ENCODE measurements around the gene ZC3H7B. TPM values are rescaled to one million over a fixed set of nuclear protein-coding genes. Genes with fewer than 3 reads are reported as not detected.

Gene ZC3H7B
- total and polyA plus RNA-seq, 2 donors (not counting 3 experiments of a cell fraction or from before 2014, with no cell fraction given), result 66.8 to 95.9 TPM

DNA sequence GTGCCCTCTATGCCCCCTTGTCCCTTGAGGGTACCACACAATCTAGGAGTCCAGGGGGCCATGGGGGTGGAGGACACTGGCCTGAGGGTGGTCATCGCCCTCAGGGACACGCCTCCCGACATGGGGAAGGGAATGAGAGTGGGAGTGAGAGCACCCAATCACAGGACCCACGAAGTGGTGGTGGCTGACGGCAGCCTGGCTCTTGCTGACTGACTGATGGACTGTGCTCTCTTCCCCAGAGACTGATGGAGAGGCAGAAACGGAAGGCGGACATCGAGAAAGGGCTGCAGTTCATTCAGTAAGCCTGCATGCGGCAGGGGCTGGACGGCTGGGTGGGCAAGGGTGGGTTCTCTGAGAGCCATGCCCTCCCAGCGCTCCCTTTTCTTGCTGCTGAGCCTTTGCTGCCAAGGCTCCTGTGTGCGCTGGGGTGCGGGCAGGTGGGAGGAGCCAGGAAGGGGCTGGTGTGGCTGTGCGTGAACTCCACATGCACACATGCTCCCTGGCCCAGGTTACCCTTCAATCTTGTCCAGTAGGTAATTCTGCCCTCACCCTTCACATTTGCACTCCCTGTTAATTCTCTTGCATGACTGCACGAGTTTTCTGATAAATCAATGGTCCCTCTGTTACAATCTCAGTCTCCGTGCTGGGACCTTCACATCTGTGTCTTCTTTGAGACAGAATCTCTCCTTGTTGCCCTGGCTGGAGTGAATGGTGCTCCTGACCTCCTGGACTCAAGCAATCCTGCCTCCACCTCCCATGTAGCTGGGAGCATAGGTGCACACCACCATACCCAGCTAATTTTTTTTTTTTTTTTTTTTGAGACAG, 19.3 kb downstream of the ZC3H7B start:
- Histone ChIP-seq H3K4me2 (ENCODE audit: insufficient read depth, low read length) (no peak overlapping the region), H3K79me2 (ENCODE audit: control insufficient read depth, insufficient read depth, low read length) (peaks cover 35% of the 10 kb centered on the region), H3K9me3 (replicated peaks; ENCODE audit: control insufficient read depth, insufficient read depth, low read length) (no peaks in the 10 kb centered on the region), H3K27me3 (ENCODE audit: control insufficient read depth in 2 of 2, insufficient read depth in 2 of 2, low read length in 2 of 2) (no peaks in the 10 kb centered on the region), H3K9ac (replicated peaks; ENCODE audit: extremely low read depth, insufficient read depth, low read length) (no peak overlapping the region), H3K9me1 (replicated peaks; ENCODE audit: control insufficient read depth, extremely low read depth, insufficient read depth, low read length) (no peaks in the 10 kb centered on the region), H3K36me3 (ENCODE audit: control insufficient read depth in 2 of 2, extremely low read depth in 1 of 2, insufficient read depth in 2 of 2, low read length in 2 of 2) (peaks cover 8 to 38% of the 10 kb centered on the region in 2 experiments), H3K4me1 (ENCODE audit: control insufficient read depth, extremely low read depth, insufficient read depth, low read length) (no peaks in the 10 kb centered on the region), H3K4me3 (replicated peaks in 1 of 3; ENCODE audit: insufficient read depth in 1 of 3, low read depth in 1 of 3, low read length in 3 of 3) (no peak overlapping the region), H4K20me1 (replicated peaks; ENCODE audit: control insufficient read depth, extremely low read depth, insufficient read depth, low read length) (no peaks in the 10 kb centered on the region), H2AFZ (ENCODE audit: low read depth, low read length) (no peak overlapping the region), H3K27ac (ENCODE audit: insufficient read depth, low read depth, low read length) (no peak overlapping the region)
- BruUV-seq (replicated peaks), result no TSS peak
- POLR2A ChIA-PET, result interaction anchor here (0.6 kb wide), 1 partner anchor 167 kb away, joined by 3 read pairs; no protein-coding TSS in a partner anchor
- TF ChIP-seq, protein P1, sequence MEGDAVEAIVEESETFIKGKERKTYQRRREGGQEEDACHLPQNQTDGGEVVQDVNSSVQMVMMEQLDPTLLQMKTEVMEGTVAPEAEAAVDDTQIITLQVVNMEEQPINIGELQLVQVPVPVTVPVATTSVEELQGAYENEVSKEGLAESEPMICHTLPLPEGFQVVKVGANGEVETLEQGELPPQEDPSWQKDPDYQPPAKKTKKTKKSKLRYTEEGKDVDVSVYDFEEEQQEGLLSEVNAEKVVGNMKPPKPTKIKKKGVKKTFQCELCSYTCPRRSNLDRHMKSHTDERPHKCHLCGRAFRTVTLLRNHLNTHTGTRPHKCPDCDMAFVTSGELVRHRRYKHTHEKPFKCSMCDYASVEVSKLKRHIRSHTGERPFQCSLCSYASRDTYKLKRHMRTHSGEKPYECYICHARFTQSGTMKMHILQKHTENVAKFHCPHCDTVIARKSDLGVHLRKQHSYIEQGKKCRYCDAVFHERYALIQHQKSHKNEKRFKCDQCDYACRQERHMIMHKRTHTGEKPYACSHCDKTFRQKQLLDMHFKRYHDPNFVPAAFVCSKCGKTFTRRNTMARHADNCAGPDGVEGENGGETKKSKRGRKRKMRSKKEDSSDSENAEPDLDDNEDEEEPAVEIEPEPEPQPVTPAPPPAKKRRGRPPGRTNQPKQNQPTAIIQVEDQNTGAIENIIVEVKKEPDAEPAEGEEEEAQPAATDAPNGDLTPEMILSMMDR (IDR thresholded peaks at IDR 0.05; ENCODE audit: extremely low read depth in 1 of 2, insufficient read depth in 1 of 2, low read depth in 1 of 2, low read length in 2 of 2), result no peak
- dilution Hi-C loops (cut with MboI; ENCODE audit: extremely low pct_ligation_motif_present, low sequenced_read_pairs), result no loop called here
- CTCF ChIA-PET, result no interaction called here
- DNase-seq (ENCODE audit: low read depth, low spot score) (no peak), FAIRE-seq (no peak)
- intact Hi-C loops (cut with micrococcal nuclease), result no loop called here

DNA sequence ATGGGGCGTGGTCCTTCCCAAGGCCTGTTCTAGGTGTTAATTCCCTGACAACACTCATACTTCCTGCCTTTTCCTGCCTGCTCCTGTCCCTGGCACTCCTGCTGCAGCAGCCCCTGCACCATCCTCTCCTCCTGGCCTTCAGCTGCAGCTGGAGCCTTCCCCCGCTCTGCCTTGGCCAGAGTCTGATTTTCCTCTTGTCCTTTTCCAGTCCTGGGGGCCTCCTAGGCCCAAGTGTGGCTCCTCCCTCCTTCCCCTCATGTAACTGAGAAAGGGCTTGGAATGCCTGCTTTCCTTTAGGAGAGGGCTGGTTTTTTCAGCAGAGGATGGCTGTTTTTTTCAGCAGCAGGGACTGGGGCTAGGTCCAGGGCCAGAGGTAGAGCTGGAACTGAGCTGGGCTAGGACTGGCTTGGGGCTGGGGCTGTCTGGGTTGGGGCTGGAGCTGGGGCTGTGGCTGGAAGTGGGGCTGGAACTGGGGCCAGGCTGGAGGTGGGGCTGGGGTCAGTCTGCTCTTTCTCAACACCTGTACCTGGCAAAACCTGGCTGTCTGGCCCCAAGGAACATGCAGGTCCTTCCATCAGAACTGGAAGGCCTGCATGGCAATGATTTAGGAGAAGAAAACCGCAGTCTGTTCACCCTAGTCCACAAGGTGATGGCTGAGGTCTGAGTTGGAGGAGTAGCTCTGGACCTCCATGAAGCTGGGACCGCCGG, 23.6 kb downstream of the ZC3H7B start:
- DNase-seq (ENCODE audit: low read depth, low spot score) (no peak), FAIRE-seq (no peak)
- Histone ChIP-seq H3K4me1 (ENCODE audit: control insufficient read depth, extremely low read depth, insufficient read depth, low read length) (peaks cover 10% of the 10 kb centered on the region), H3K27ac (ENCODE audit: insufficient read depth, low read depth, low read length) (no peak overlapping the region), H4K20me1 (replicated peaks; ENCODE audit: control insufficient read depth, extremely low read depth, insufficient read depth, low read length) (no peaks in the 10 kb centered on the region), H3K79me2 (ENCODE audit: control insufficient read depth, insufficient read depth, low read length) (peaks cover 14% of the 10 kb centered on the region), H3K4me3 (replicated peaks in 1 of 3; ENCODE audit: insufficient read depth in 1 of 3, low read depth in 1 of 3, low read length in 3 of 3) (no peak overlapping the region), H3K36me3 (ENCODE audit: control insufficient read depth in 2 of 2, extremely low read depth in 1 of 2, insufficient read depth in 2 of 2, low read length in 2 of 2) (peaks cover 17 to 60% of the 10 kb centered on the region in 2 experiments), H3K9me3 (replicated peaks; ENCODE audit: control insufficient read depth, insufficient read depth, low read length) (no peaks in the 10 kb centered on the region), H3K4me2 (ENCODE audit: insufficient read depth, low read length) (no peak overlapping the region), H2AFZ (ENCODE audit: low read depth, low read length) (no peak overlapping the region), H3K27me3 (ENCODE audit: control insufficient read depth in 2 of 2, insufficient read depth in 2 of 2, low read length in 2 of 2) (no peaks in the 10 kb centered on the region), H3K9me1 (replicated peaks; ENCODE audit: control insufficient read depth, extremely low read depth, insufficient read depth, low read length) (no peaks in the 10 kb centered on the region), H3K9ac (replicated peaks; ENCODE audit: extremely low read depth, insufficient read depth, low read length) (no peak overlapping the region)
- BruUV-seq (replicated peaks), result no TSS peak
- dilution Hi-C loops (cut with MboI; ENCODE audit: extremely low pct_ligation_motif_present, low sequenced_read_pairs), result no loop called here
- no peak for TF ChIP-seq MYC (IDR thresholded peaks at IDR 0.05; ENCODE audit: low read depth, low read length)
- TF ChIP-seq POLR2A (IDR thresholded peaks at IDR 0.05; ENCODE audit: low read depth, low read length), result no peak
- no peak for TF ChIP-seq FOS (IDR thresholded peaks at IDR 0.05; ENCODE audit: borderline replicate concordance, insufficient read depth, low read length)
- TF ChIP-seq POLR2AphosphoS5 (IDR thresholded peaks at IDR 0.05; ENCODE audit: insufficient read depth, low read depth, low read length), result no peak
- TF ChIP-seq EZH2 (IDR thresholded peaks at IDR 0.05; ENCODE audit: borderline replicate concordance, low read depth, low read length, severe bottlenecking), result no peak
- TF ChIP-seq, protein P1 (IDR thresholded peaks at IDR 0.05; ENCODE audit: extremely low read depth in 1 of 2, insufficient read depth in 1 of 2, low read depth in 1 of 2, low read length in 2 of 2), result no peak
- TF ChIP-seq JUN (IDR thresholded peaks at IDR 0.05; ENCODE audit: borderline replicate concordance, insufficient read depth, insufficient read length, low read depth), result no peak
- TF ChIP-seq, protein P2, sequence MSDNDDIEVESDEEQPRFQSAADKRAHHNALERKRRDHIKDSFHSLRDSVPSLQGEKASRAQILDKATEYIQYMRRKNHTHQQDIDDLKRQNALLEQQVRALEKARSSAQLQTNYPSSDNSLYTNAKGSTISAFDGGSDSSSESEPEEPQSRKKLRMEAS (IDR thresholded peaks at IDR 0.05; ENCODE audit: insufficient read depth, insufficient read length), result no peak
- no peak for TF ChIP-seq GATA2 (IDR thresholded peaks at IDR 0.05; ENCODE audit: insufficient read depth, insufficient read length, low read depth, low read length)
- ChIA-PET CTCF (no interaction called here), POLR2A (no interaction called here)
- intact Hi-C loops (cut with micrococcal nuclease), result no loop called here

Measured in endothelial cell of umbilical vein (primary cell).